Ishikawa (cell line): Measurements from ENCODE around the gene TRIB2.

ENCODE experiments used
- CEBPB ChIP-seq: IDR thresholded peaks from 2 replicates; pipeline ENCODE4 v1.6.1; 2012
- EP300 ChIP-seq: IDR thresholded peaks from 2 replicates; pipeline ENCODE4 v1.6.1; 2012; ENCODE audit warnings: borderline replicate concordance
- FOXM1 ChIP-seq: IDR thresholded peaks from 2 replicates; pipeline ENCODE4 v1.6.1; 2012; ENCODE audit warnings: low read depth, borderline replicate concordance
- RAD21 ChIP-seq: IDR thresholded peaks from 2 replicates; pipeline ENCODE4 v1.6.1; 2012; ENCODE audit warnings: low read depth
- REST ChIP-seq: IDR thresholded peaks from 2 replicates; pipeline ENCODE4 v1.6.1; 2012; ENCODE audit warnings: low read depth, mild to moderate bottlenecking
- TAF1 ChIP-seq: IDR thresholded peaks from 2 replicates; pipeline ENCODE4 v1.6.1; 2012; ENCODE audit warnings: low read depth, mild to moderate bottlenecking
- TCF12 ChIP-seq: IDR thresholded peaks from 2 replicates; pipeline ENCODE4 v1.6.1; 2012; ENCODE audit warnings: low read depth
- TEAD4 ChIP-seq: IDR thresholded peaks from 2 replicates; pipeline ENCODE4 v1.6.1; 2012
- USF1 ChIP-seq: IDR thresholded peaks from 2 replicates; pipeline ENCODE4 v1.6.1; 2012

- no peak for TF ChIP-seq TEAD4
- TF ChIP-seq REST: no peak
- TF ChIP-seq TAF1: no peak
- no peak for TF ChIP-seq CEBPB
- no peak for TF ChIP-seq TCF12
- no peak for TF ChIP-seq USF1
- TF ChIP-seq EP300: no peak
- TF ChIP-seq RAD21: no peak
- no peak for TF ChIP-seq FOXM1
Observed at GRCh38 chr2:12764849-12765605, 48.3 kb downstream of the TRIB2 start.
